Right lobe of liver (tissue), 6 donors: ENCODE results near the gene ALPK1. TPM values are rescaled to one million over a fixed set of nuclear protein-coding genes. Genes with fewer than 3 reads are reported as not detected.

Experiments used
- ATAC-seq, 4 donors: fragments of 200-7000 bp; cut with Tn5 transposase; one replicate each; pipeline ENCODE4 v1.9.1; 2020; ENCODE audit warnings: mild to moderate bottlenecking in 4 of 4, moderate library complexity in 4 of 4
- DNase-seq, 3 donors: peaks; one replicate each; pipeline ENCODE4 v3.0.0-alpha.2; 2020
- H3K27ac ChIP-seq, 3 donors: fragments of 200-600 bp; one replicate each; pipeline ENCODE4 v1.8.0; 2022
- H3K27me3 ChIP-seq, 2 donors: fragments of 200-600 bp; one replicate each; pipeline ENCODE4 v1.8.0; 2022
- H3K36me3 ChIP-seq, 4 donors: fragments of 200-600 bp; sonication (generic) in 1 of 4; one replicate each; pipeline versions ENCODE4 v1.5.1 to v1.8.0; 2017 to 2022; ENCODE audit warnings: control low read depth in 1 of 4
- H3K4me1 ChIP-seq, 4 donors: fragments of 200-600 bp; sonication (generic) in 1 of 4; one replicate each; pipeline versions ENCODE4 v1.5.1 to v1.8.0; 2017 to 2022; ENCODE audit warnings: control low read depth in 1 of 4
- H3K4me3 ChIP-seq, 3 donors: fragments of 200-600 bp; one replicate each; pipeline ENCODE4 v1.8.0; 2022
- H3K9me3 ChIP-seq, 4 donors: fragments of 200-600 bp; sonication (generic) in 1 of 4; one replicate each; pipeline versions ENCODE4 v1.5.1 to v1.8.0; 2017 to 2022; ENCODE audit warnings: control low read depth in 1 of 4
- CTCF ChIP-seq, 4 donors: fragments of 200-600 bp in 3 of 4; fragments of 450-650 bp in 1 of 4; IDR thresholded peaks; one replicate each; pipeline versions ENCODE4 v1.5.1 to v1.8.0; 2016 to 2022; ENCODE audit warnings: antibody characterized with exemption in 4 of 4, mild to moderate bottlenecking in 2 of 4
- POLR2A ChIP-seq: fragments of 450-650 bp; IDR thresholded peaks from one replicate; pipeline ENCODE4 v1.6.1; 2017; ENCODE audit warnings: antibody characterized with exemption, mild to moderate bottlenecking
- WGBS: methylation state at CpG from one replicate; pipeline ENCODE4 v1.1.6; 2018; ENCODE audit warnings: low coverage, low lambda C conversion rate; ENCODE audit not compliant: insufficient coverage; ENCODE audit errors: missing lambda C conversion rate; 5-methylcytosine and 5-hydroxymethylcytosine counted together
- intact Hi-C, 2 donors: fragments of 100-400 bp; cut with DNase I; formaldehyde crosslinking; loops; one replicate each; pipeline versions ENCODE4 v1.11.2 to v1.14.1; 2022
- total RNA-seq, 6 experiments: library from RNA; depleted of rRNA in 2 of 6; stranded (reverse); fragments of >200 nt in 2 of 6; fragmentation: NEBNext Ultra II Directional in 3 of 6; extraction: Animal tissue kit (Norgen Biotek cat#: 25700) in 3 of 6; gene quantifications; one replicate each; pipeline versions ENCODE4 v1.1.0 to v1.2.4, GENCODE V29; 2016 to 2023
- donor health status: DM: no; HTN: yes; CAD: no.
- donor health status: DM: no; HTN: no; CAD: no.
- donor health status: DM: no; HTN: no; CAD: no.
- donor health status: DM: no; HTN: yes; CAD: no.
- donor health status: DM: no; HTN: yes; CAD: no.

Gene ALPK1
- total RNA-seq, 6 experiments from 2014 or later = 5.6 to 20.6 (median 9.9) TPM

GRCh38 chr4:112422644-112423043, 125.5 kb downstream of the ALPK1 start:
- H3K4me3 ChIP-seq = no peak overlapping the region
- H3K9me3 ChIP-seq = no peaks in the 10 kb centered on the region
- peaks cover 0 to 3% (median 0%) of the 10 kb centered on the region in 4 donors for H3K36me3 ChIP-seq
- DNase-seq = no peak
- intact Hi-C loops = no loop called here
- no peak overlapping the region for H3K27ac ChIP-seq
- ATAC-seq = no peak
- TF ChIP-seq CTCF (IDR thresholded peaks at IDR 0.05) (no peak), POLR2A (no peak)
- WGBS = 44% methylated on average over 1 of the region's 2 CpGs
- H3K27me3 ChIP-seq = no peaks in the 10 kb centered on the region
- no peaks in the 10 kb centered on the region for H3K4me1 ChIP-seq

GRCh38 chr4:112423591-112423990, 126.4 kb downstream of the ALPK1 start:
- Histone ChIP-seq H3K4me3 (no peak overlapping the region), H3K36me3 (peaks cover 0 to 3% (median 0%) of the 10 kb centered on the region in 4 donors), H3K4me1 (no peaks in the 10 kb centered on the region), H3K27me3 (no peaks in the 10 kb centered on the region), H3K9me3 (no peaks in the 10 kb centered on the region), H3K27ac (no peak overlapping the region)
- intact Hi-C loops = no loop called here
- no peak for ATAC-seq
- DNase-seq = no peak
- no peak for TF ChIP-seq CTCF (IDR thresholded peaks at IDR 0.05)
- TF ChIP-seq POLR2A = no peak
- WGBS = 100% methylated on average over 1 of the region's 1 CpG

GRCh38 chr4:112425823-112426222, 128.7 kb downstream of the ALPK1 start:
- ATAC-seq (no peak), DNase-seq (no peak)
- Histone ChIP-seq H3K9me3 (no peaks in the 10 kb centered on the region), H3K4me1 (no peaks in the 10 kb centered on the region), H3K27ac (no peak overlapping the region), H3K36me3 (peaks cover 0 to 6% (median 0%) of the 10 kb centered on the region in 4 donors), H3K27me3 (no peaks in the 10 kb centered on the region), H3K4me3 (no peak overlapping the region)
- TF ChIP-seq POLR2A (no peak), CTCF (IDR thresholded peaks at IDR 0.05) (no peak)
- WGBS = 91% methylated on average over 4 of the region's 4 CpGs
- intact Hi-C loops = no loop called here

GRCh38 chr4:112426416-112426815, 129.2 kb downstream of the ALPK1 start:
- no peaks in the 10 kb centered on the region for H3K9me3 ChIP-seq
- no peak for DNase-seq
- H3K4me3 ChIP-seq = no peak overlapping the region
- H3K36me3 ChIP-seq = peaks cover 0 to 6% (median 0%) of the 10 kb centered on the region in 4 donors
- no peak for ATAC-seq
- H3K27ac ChIP-seq = no peak overlapping the region
- no peaks in the 10 kb centered on the region for H3K27me3 ChIP-seq
- no peak for TF ChIP-seq CTCF (IDR thresholded peaks at IDR 0.05)
- TF ChIP-seq POLR2A = no peak
- WGBS = 65% methylated on average over 3 of the region's 3 CpGs
- intact Hi-C loops = no loop called here
- H3K4me1 ChIP-seq = no peaks in the 10 kb centered on the region

- H3K9me3 ChIP-seq = no peaks in the 10 kb centered on the region
- H3K4me3 ChIP-seq = no peak overlapping the region
- no peak for DNase-seq
- WGBS = 73% methylated on average over 2 of the region's 4 CpGs
- no peaks in the 10 kb centered on the region for H3K27me3 ChIP-seq
- no peak for TF ChIP-seq POLR2A
- no peak for TF ChIP-seq CTCF (IDR thresholded peaks at IDR 0.05)
- H3K36me3 ChIP-seq = peaks cover 0 to 3% (median 0%) of the 10 kb centered on the region in 4 donors
- no peak for ATAC-seq
- H3K4me1 ChIP-seq = no peaks in the 10 kb centered on the region
- intact Hi-C loops = no loop called here
- H3K27ac ChIP-seq = no peak overlapping the region
These were observed 134.0 kb downstream of the ALPK1 start for GRCh38 chr4:112431158-112431557.
